OCI-LY3 (cell line): ENCODE data around the gene ESYT2.

Experiments
- H2AFZ ChIP-seq: fragments of 200-600, 300-600 bp; shearing (Covaris generic); 2 replicates; pipeline ENCODE4 v1.6.0; 2014; ENCODE audit warnings: antibody characterized with exemption, low read depth, low read length
- H3K27ac ChIP-seq: fragments of 200-600, 300-600 bp; sonication (generic); 2 replicates; pipeline ENCODE4 v1.5.1; 2014; ENCODE audit warnings: mild to moderate bottlenecking, low read length, moderate library complexity, mixed read lengths
- H3K27me3 ChIP-seq: fragments of 200-600, 300-600 bp; sonication (generic); 2 replicates; pipeline ENCODE4 v1.6.1; 2014; ENCODE audit warnings: low read depth, low read length, mixed read lengths
- H3K36me3 ChIP-seq: fragments of 200-600, 300-600 bp; sonication (generic); replicated peaks from 2 replicates; pipeline ENCODE3; 2014; ENCODE audit warnings: low read depth, low read length, mixed read lengths
- H3K4me1 ChIP-seq: fragments of 300-600, 200-600 bp; sonication (generic); 2 replicates; pipeline ENCODE4 v1.6.1; 2014; ENCODE audit warnings: low read length, mixed read lengths
- H3K4me2 ChIP-seq: fragments of 200-600, 300-600 bp; sonication (generic); 2 replicates; pipeline ENCODE4 v1.6.1; 2014; ENCODE audit warnings: low read length, mixed read lengths
- H3K4me3 ChIP-seq: fragments of 300-600, 200-600 bp; sonication (generic); 2 replicates; pipeline ENCODE4 v1.5.1; 2014; ENCODE audit warnings: antibody characterized with exemption, mild to moderate bottlenecking, low read length, moderate library complexity
- H3K79me2 ChIP-seq: fragments of 300-600, 200-600 bp; shearing (Covaris generic); 2 replicates; pipeline ENCODE4 v1.6.1; 2014; ENCODE audit warnings: mild to moderate bottlenecking, low read length, mixed read lengths
- H3K9ac ChIP-seq: fragments of 300-600, 200-600 bp; shearing (Covaris generic); 2 replicates; pipeline ENCODE4 v1.6.0; 2014; ENCODE audit warnings: mild to moderate bottlenecking, low read length, moderate library complexity
- H3K9me3 ChIP-seq: fragments of 200-600, 300-600 bp; shearing (Covaris generic); 2 replicates; pipeline ENCODE4 v1.6.1; 2014; ENCODE audit warnings: low read length, mixed read lengths; ENCODE audit not compliant: insufficient read depth
- H4K20me1 ChIP-seq: fragments of 200-600, 300-600 bp; sonication (generic); 2 replicates; pipeline ENCODE4 v1.6.1; 2016; ENCODE audit warnings: low read length, mixed read lengths; ENCODE audit not compliant: insufficient read depth
- CTCF ChIP-seq: fragments of 200-600, 300-600 bp; sonication (generic); IDR thresholded peaks from 2 replicates; pipeline ENCODE4 v1.5.1; 2014; ENCODE audit warnings: antibody characterized with exemption, low read length, low read depth
- EZH2phosphoT487 ChIP-seq: fragments of 200-600 bp; shearing (Covaris generic); IDR thresholded peaks from 2 replicates; pipeline ENCODE4 v1.6.1; 2018; ENCODE audit warnings: antibody characterized with exemption, mixed run types, low read depth

ESYT2 gene

DNA sequence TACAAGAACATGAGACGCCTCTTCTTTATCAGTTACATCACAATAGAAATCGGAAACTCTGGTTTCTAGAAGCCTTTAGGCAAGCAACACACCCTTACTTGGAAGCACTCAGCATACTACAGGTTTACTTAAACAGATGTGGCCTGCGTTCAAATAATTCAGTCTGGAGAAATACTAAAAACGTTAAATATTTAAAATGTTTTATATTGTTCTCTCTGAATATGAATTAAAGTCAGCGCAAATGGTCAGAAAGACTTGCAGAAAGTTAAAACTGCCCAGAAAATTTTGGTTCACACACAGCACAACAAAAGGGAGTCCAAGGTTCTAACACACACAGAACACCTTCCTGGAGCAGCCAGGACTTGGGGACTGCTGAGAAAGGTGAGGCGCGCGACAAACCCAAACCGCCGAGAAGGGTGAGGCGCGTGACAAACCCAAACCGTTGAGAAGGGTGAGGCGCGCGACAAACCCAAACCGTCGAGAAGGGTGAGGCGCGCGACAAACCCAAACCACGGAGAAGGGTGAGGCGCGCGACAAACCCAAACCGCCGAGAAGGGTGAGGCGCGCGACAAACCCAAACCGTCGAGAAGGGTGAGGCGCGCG lies 25.8 kb downstream of the ESYT2 start:
- Histone ChIP-seq H3K4me3 (no peak overlapping the region), H2AFZ (no peak overlapping the region), H3K79me2 (peaks cover 12% of the 10 kb centered on the region), H3K4me2 (no peak overlapping the region), H3K27ac (no peak overlapping the region), H3K27me3 (no peaks in the 10 kb centered on the region), H3K9me3 (no peaks in the 10 kb centered on the region; the same call in 1 of the 2 replicates), H3K4me1 (no peaks in the 10 kb centered on the region), H4K20me1 (0 out of 2 replicates have a peak, but pooled peaks cover 3% of the 10 kb centered on the region), H3K36me3 (peaks cover 31% of the 10 kb centered on the region), H3K9ac (no peak overlapping the region)
- TF ChIP-seq EZH2phosphoT487 (no peak), CTCF (no peak)

GRCh38 chr7:158802535-158803366 lies 26.6 kb downstream of the ESYT2 start:
- no peak overlapping the region for H2AFZ ChIP-seq
- H3K4me3 ChIP-seq: no peak overlapping the region
- H3K4me1 ChIP-seq: no peaks in the 10 kb centered on the region
- TF ChIP-seq EZH2phosphoT487: no peak
- no peak for TF ChIP-seq CTCF
- H3K9ac ChIP-seq: no peak overlapping the region
- no peaks in the 10 kb centered on the region; the same call in 1 of the 2 replicates for H3K9me3 ChIP-seq
- no peak overlapping the region for H3K4me2 ChIP-seq
- no peak overlapping the region for H3K27ac ChIP-seq
- H3K27me3 ChIP-seq: no peaks in the 10 kb centered on the region
- H3K36me3 ChIP-seq: peaks cover 24% of the 10 kb centered on the region
- H3K79me2 ChIP-seq: peaks cover 12% of the 10 kb centered on the region
- H4K20me1 ChIP-seq: 0 out of 2 replicates have a peak, but pooled peaks cover 3% of the 10 kb centered on the region

DNA sequence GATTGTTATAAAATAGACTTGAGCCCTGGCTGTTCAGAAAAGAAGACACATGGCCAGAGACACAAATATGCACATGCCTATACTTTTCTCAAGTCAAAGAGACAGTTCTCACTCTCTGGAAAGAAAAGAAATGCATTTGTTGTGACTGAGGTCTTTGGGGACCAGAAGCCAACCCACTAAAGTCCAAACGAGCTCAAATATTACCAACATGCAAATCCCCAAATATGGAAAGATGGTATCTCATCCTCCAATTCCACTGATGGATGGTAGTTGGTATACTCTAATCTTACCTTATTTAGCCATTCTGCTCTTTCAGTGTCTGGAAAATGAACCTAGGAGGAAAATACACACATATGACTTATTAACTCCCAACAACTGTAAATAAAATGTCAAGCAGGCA lies 30.6 kb downstream of the ESYT2 start:
- Histone ChIP-seq H2AFZ (no peak overlapping the region), H3K36me3 (peaks cover 17% of the 10 kb centered on the region), H3K79me2 (peaks cover 12% of the 10 kb centered on the region), H3K27ac (no peak overlapping the region), H3K9ac (no peak overlapping the region), H3K9me3 (no peaks in the 10 kb centered on the region), H3K4me3 (no peak overlapping the region), H4K20me1 (0 out of 2 replicates have a peak, but pooled peaks cover 3% of the 10 kb centered on the region), H3K4me1 (no peaks in the 10 kb centered on the region), H3K4me2 (no peak overlapping the region), H3K27me3 (no peaks in the 10 kb centered on the region)
- TF ChIP-seq CTCF: no peak
- TF ChIP-seq EZH2phosphoT487: no peak

GRCh38 chr7:158796667-158797066 lies 32.6 kb downstream of the ESYT2 start:
- Histone ChIP-seq H3K4me1 (no peaks in the 10 kb centered on the region), H3K4me3 (no peak overlapping the region), H3K36me3 (peaks cover 18% of the 10 kb centered on the region), H3K27me3 (no peaks in the 10 kb centered on the region), H3K9me3 (no peaks in the 10 kb centered on the region), H3K27ac (no peak overlapping the region), H3K79me2 (peaks cover 7% of the 10 kb centered on the region), H3K9ac (no peak overlapping the region), H3K4me2 (no peak overlapping the region), H2AFZ (no peak overlapping the region), H4K20me1 (0 out of 2 replicates have a peak, but pooled peaks cover 3% of the 10 kb centered on the region)
- no peak for TF ChIP-seq EZH2phosphoT487
- no peak for TF ChIP-seq CTCF
